ENCODE measurements around the gene AGBL4. TPM values are rescaled to one million over a fixed set of nuclear protein-coding genes. Genes with fewer than 3 reads are reported as not detected.

The AGBL4 gene
- total and polyA plus RNA-seq, 9 of the 15 experiments (the other 6 are each of a cell fraction or from before 2014, with no cell fraction given) = 0.11 TPM; not detected in 7

DNA sequence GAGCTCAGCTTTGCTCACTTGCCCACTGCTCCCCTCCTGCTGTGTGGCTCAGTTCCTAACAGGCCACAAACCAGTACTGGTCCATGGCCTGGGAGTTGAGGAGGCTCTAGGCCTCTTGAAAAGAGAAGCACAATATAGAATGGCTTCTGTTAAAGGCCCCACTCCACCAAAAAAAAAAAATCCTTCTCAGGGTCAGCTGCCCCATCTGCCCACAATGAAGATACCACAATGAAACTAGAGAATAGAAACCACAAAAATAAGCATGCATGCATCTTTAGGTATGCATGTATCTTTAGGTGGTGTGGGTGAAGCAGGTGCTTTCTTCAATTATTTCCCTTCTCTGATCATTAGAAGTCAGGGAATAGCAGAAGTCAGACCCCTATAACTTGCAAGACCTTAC, 626.7 kb downstream of the AGBL4 start:
- intact Hi-C loops (cut with micrococcal nuclease) (no loop called here), in situ Hi-C loops (cut with MboI) (no loop called here)
- H3K9me1 ChIP-seq (ENCODE audit: control insufficient read depth, insufficient read depth, low read length) = no peaks in the 10 kb centered on the region
- no peak overlapping the region for H3K27ac ChIP-seq (ENCODE audit: extremely low read depth, low read depth, low read length)
- no peak overlapping the region for H3K4me3 ChIP-seq
- ATAC-seq (no peak), DNase-seq (ENCODE audit: extremely low read depth in 1 of 4, low spot score in 3 of 4) (no peak), FAIRE-seq (no peak)
- no peaks in the 10 kb centered on the region for H3K27me3 ChIP-seq (ENCODE audit: control insufficient read depth in 2 of 2, insufficient read depth in 2 of 2, low read length in 2 of 2)
- no TSS peak for BruUV-seq (replicated peaks)
- CTCF ChIA-PET (ENCODE audit: low intra/inter-chr PET ratio) = no interaction called here
- POLR2A ChIA-PET = no interaction called here
- H3K4me1 ChIP-seq (replicated peaks in 1 of 2; ENCODE audit: control insufficient read depth in 2 of 2, insufficient read depth in 2 of 2, low read length in 2 of 2) = no peaks in the 10 kb centered on the region
- H3K36me3 ChIP-seq (ENCODE audit: control insufficient read depth, insufficient read depth, low read length) = no peaks in the 10 kb centered on the region
- H4K20me1 ChIP-seq (replicated peaks; ENCODE audit: control insufficient read depth, insufficient read depth, low read length) = no peaks in the 10 kb centered on the region
- no peaks in the 10 kb centered on the region for H3K9me3 ChIP-seq (replicated peaks; ENCODE audit: control insufficient read depth, insufficient read depth, low read depth, low read length)
- no peak overlapping the region for H3K4me2 ChIP-seq (ENCODE audit: insufficient read depth, low read length)
- H3K9ac ChIP-seq (ENCODE audit: insufficient read depth in 1 of 2, low read depth in 2 of 2, low read length in 2 of 2) = no peak overlapping the region
- TF ChIP-seq, protein P1, sequence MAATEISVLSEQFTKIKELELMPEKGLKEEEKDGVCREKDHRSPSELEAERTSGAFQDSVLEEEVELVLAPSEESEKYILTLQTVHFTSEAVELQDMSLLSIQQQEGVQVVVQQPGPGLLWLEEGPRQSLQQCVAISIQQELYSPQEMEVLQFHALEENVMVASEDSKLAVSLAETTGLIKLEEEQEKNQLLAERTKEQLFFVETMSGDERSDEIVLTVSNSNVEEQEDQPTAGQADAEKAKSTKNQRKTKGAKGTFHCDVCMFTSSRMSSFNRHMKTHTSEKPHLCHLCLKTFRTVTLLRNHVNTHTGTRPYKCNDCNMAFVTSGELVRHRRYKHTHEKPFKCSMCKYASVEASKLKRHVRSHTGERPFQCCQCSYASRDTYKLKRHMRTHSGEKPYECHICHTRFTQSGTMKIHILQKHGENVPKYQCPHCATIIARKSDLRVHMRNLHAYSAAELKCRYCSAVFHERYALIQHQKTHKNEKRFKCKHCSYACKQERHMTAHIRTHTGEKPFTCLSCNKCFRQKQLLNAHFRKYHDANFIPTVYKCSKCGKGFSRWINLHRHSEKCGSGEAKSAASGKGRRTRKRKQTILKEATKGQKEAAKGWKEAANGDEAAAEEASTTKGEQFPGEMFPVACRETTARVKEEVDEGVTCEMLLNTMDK (IDR thresholded peaks at IDR 0.05; ENCODE audit: borderline replicate concordance, insufficient read depth, low read depth, low read length, poor library complexity, severe bottlenecking) = no peak
- TF ChIP-seq SREBF2 (CRISPR knock-in tag; IDR thresholded peaks at IDR 0.05) = no peak
- no peak for TF ChIP-seq ZNF551 (CRISPR knock-in tag; IDR thresholded peaks at IDR 0.05)
- no peak for TF ChIP-seq ZZZ3 (IDR thresholded peaks at IDR 0.05)
- H3K79me2 ChIP-seq (ENCODE audit: control insufficient read depth, insufficient read depth, low read length) = no peaks in the 10 kb centered on the region
- no peak overlapping the region for H2AFZ ChIP-seq (ENCODE audit: low read depth, low read length)

DNA sequence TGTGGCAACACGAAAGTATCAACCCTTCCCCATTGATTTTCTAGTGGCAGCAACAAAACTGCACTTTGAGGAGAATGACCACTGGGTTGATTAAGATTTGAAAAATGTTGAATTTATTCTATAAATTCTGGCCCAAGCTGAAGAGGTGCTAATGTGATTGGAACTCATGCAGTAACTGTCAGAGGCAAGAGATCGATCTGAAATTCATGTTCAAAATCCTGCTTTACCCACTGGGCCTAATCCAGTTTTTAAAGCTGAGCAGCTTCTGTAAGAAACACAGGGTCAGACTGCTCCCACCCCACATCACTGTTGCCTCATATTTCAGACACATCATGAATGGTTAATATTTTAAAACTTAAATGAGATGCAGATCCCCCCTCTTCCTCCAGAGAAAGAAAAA, 629.6 kb downstream of the AGBL4 start:
- TF ChIP-seq, protein P2, sequence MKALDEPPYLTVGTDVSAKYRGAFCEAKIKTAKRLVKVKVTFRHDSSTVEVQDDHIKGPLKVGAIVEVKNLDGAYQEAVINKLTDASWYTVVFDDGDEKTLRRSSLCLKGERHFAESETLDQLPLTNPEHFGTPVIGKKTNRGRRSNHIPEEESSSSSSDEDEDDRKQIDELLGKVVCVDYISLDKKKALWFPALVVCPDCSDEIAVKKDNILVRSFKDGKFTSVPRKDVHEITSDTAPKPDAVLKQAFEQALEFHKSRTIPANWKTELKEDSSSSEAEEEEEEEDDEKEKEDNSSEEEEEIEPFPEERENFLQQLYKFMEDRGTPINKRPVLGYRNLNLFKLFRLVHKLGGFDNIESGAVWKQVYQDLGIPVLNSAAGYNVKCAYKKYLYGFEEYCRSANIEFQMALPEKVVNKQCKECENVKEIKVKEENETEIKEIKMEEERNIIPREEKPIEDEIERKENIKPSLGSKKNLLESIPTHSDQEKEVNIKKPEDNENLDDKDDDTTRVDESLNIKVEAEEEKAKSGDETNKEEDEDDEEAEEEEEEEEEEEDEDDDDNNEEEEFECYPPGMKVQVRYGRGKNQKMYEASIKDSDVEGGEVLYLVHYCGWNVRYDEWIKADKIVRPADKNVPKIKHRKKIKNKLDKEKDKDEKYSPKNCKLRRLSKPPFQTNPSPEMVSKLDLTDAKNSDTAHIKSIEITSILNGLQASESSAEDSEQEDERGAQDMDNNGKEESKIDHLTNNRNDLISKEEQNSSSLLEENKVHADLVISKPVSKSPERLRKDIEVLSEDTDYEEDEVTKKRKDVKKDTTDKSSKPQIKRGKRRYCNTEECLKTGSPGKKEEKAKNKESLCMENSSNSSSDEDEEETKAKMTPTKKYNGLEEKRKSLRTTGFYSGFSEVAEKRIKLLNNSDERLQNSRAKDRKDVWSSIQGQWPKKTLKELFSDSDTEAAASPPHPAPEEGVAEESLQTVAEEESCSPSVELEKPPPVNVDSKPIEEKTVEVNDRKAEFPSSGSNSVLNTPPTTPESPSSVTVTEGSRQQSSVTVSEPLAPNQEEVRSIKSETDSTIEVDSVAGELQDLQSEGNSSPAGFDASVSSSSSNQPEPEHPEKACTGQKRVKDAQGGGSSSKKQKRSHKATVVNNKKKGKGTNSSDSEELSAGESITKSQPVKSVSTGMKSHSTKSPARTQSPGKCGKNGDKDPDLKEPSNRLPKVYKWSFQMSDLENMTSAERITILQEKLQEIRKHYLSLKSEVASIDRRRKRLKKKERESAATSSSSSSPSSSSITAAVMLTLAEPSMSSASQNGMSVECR (CRISPR knock-in tag; IDR thresholded peaks at IDR 0.05) = no peak
- no peak for TF ChIP-seq NFATC3 (IDR thresholded peaks at IDR 0.05)
- TF ChIP-seq SMARCB1 (IDR thresholded peaks at IDR 0.05; ENCODE audit: insufficient read length, low read depth) = no peak
- DNase-seq (ENCODE audit: extremely low read depth in 1 of 4, low spot score in 3 of 4) (no peak), ATAC-seq (no peak), FAIRE-seq (no peak)
- in situ Hi-C loops (cut with MboI) (no loop called here), intact Hi-C loops (cut with micrococcal nuclease) (no loop called here)
- H4K20me1 ChIP-seq (replicated peaks; ENCODE audit: control insufficient read depth, insufficient read depth, low read length) = no peaks in the 10 kb centered on the region
- no peaks in the 10 kb centered on the region for H3K9me1 ChIP-seq (ENCODE audit: control insufficient read depth, insufficient read depth, low read length)
- no peak overlapping the region for H3K4me2 ChIP-seq (ENCODE audit: insufficient read depth, low read length)
- 0% methylated on average over 2 of the region's 2 CpGs for WGBS (ENCODE audit: insufficient coverage, low coverage, missing lambda C conversion rate)
- H3K79me2 ChIP-seq (ENCODE audit: control insufficient read depth, insufficient read depth, low read length) = no peaks in the 10 kb centered on the region
- H3K9me3 ChIP-seq (replicated peaks; ENCODE audit: control insufficient read depth, insufficient read depth, low read depth, low read length) = no peaks in the 10 kb centered on the region
- H3K4me1 ChIP-seq (replicated peaks in 1 of 2; ENCODE audit: control insufficient read depth in 2 of 2, insufficient read depth in 2 of 2, low read length in 2 of 2) = no peaks in the 10 kb centered on the region
- ChIA-PET POLR2A (no interaction called here), CTCF (ENCODE audit: low intra/inter-chr PET ratio) (no interaction called here)
- no peaks in the 10 kb centered on the region for H3K27me3 ChIP-seq (ENCODE audit: control insufficient read depth in 2 of 2, insufficient read depth in 2 of 2, low read length in 2 of 2)
- H3K27ac ChIP-seq (ENCODE audit: extremely low read depth, low read depth, low read length) = no peak overlapping the region
- BruUV-seq (replicated peaks) = no TSS peak
- H3K9ac ChIP-seq (ENCODE audit: insufficient read depth in 1 of 2, low read depth in 2 of 2, low read length in 2 of 2) = no peak overlapping the region
- H3K4me3 ChIP-seq = no peak overlapping the region
- no peak overlapping the region for H2AFZ ChIP-seq (ENCODE audit: low read depth, low read length)
- no peaks in the 10 kb centered on the region for H3K36me3 ChIP-seq (ENCODE audit: control insufficient read depth, insufficient read depth, low read length)
